Measurements from ENCODE around the gene HOXD11. TPM values are rescaled to one million over a fixed set of nuclear protein-coding genes. Genes with fewer than 3 reads are reported as not detected.

The HOXD11 gene
- total and polyA plus RNA-seq, 9 of the 15 experiments (the other 6 are each of a cell fraction or from before 2014, with no cell fraction given): not detected

- H3K4me3 ChIP-seq: no peak overlapping the region
- DNase-seq (ENCODE audit: extremely low read depth in 1 of 4, low spot score in 3 of 4) (peak in 1 of 4 experiments; percentile 19), FAIRE-seq (no peak), ATAC-seq (peak; percentile 56; the same call in 2 of the 3 replicates)
- H3K4me1 ChIP-seq (replicated peaks in 1 of 2; ENCODE audit: control insufficient read depth in 2 of 2, insufficient read depth in 2 of 2, low read length in 2 of 2): peaks cover 0 to 18% of the 10 kb centered on the region in 2 experiments; a peak in 1 of 5 replicates
- H3K9me1 ChIP-seq (ENCODE audit: control insufficient read depth, insufficient read depth, low read length): no peaks in the 10 kb centered on the region
- H3K79me2 ChIP-seq (ENCODE audit: control insufficient read depth, insufficient read depth, low read length): no peaks in the 10 kb centered on the region
- intact Hi-C loops (cut with micrococcal nuclease): no loop called here
- H3K27me3 ChIP-seq (ENCODE audit: control insufficient read depth in 2 of 2, insufficient read depth in 2 of 2, low read length in 2 of 2): peaks cover 45 to 68% of the 10 kb centered on the region in 2 experiments
- no peak overlapping the region for H2AFZ ChIP-seq (ENCODE audit: low read depth, low read length)
- no peaks in the 10 kb centered on the region for H3K9me3 ChIP-seq (replicated peaks; ENCODE audit: control insufficient read depth, insufficient read depth, low read depth, low read length)
- no peak overlapping the region for H3K9ac ChIP-seq (ENCODE audit: insufficient read depth in 1 of 2, low read depth in 2 of 2, low read length in 2 of 2)
- H3K36me3 ChIP-seq (ENCODE audit: control insufficient read depth, insufficient read depth, low read length): no peaks in the 10 kb centered on the region
- BruUV-seq (replicated peaks): no TSS peak
- no peak overlapping the region for H3K4me2 ChIP-seq (ENCODE audit: insufficient read depth, low read length)
- H3K27ac ChIP-seq (ENCODE audit: extremely low read depth, low read depth, low read length): no peak overlapping the region
- 10% methylated on average over 50 of the region's 56 CpGs for WGBS (ENCODE audit: insufficient coverage, low coverage, missing lambda C conversion rate)
- in situ Hi-C loops (cut with MboI): no loop called here
- CTCF ChIA-PET (ENCODE audit: low intra/inter-chr PET ratio): no interaction called here
- H4K20me1 ChIP-seq (replicated peaks; ENCODE audit: control insufficient read depth, insufficient read depth, low read length): peaks cover 4% of the 10 kb centered on the region; the same call in 1 of the 2 replicates
- POLR2A ChIA-PET: no interaction called here
- no peak for TF ChIP-seq ZNF23 (CRISPR knock-in tag; IDR thresholded peaks at IDR 0.05)
- TF ChIP-seq CC2D1A (IDR thresholded peaks at IDR 0.05): no peak
- no peak for TF ChIP-seq GATAD2B (IDR thresholded peaks at IDR 0.05; ENCODE audit: borderline replicate concordance)
- TF ChIP-seq ZNF3 (CRISPR knock-in tag; IDR thresholded peaks at IDR 0.05): no peak
- TF ChIP-seq, protein P1, sequence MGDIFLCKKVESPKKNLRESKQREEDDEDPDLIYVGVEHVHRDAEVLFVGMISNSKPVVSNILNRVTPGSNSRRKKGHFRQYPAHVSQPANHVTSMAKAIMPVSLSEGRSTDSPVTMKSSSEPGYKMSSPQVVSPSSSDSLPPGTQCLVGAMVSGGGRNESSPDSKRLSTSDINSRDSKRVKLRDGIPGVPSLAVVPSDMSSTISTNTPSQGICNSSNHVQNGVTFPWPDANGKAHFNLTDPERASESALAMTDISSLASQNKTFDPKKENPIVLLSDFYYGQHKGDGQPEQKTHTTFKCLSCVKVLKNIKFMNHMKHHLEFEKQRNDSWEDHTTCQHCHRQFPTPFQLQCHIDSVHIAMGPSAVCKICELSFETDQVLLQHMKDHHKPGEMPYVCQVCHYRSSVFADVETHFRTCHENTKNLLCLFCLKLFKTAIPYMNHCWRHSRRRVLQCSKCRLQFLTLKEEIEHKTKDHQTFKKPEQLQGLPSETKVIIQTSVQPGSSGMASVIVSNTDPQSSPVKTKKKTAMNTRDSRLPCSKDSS (IDR thresholded peaks at IDR 0.05; ENCODE audit: low read depth, partially characterized antibody): no peak
- TF ChIP-seq SMAD2 (IDR thresholded peaks at IDR 0.05; ENCODE audit: low read depth, low read length): no peak
- TF ChIP-seq PRDM10 (IDR thresholded peaks at IDR 0.05; ENCODE audit: partially characterized antibody): no peak
- TF ChIP-seq KDM1A (IDR thresholded peaks at IDR 0.05): peak in 1 of 2 experiments; percentile 34; a peak in 1 of 4 replicates
- TF ChIP-seq NEUROD1 (IDR thresholded peaks at IDR 0.05; ENCODE audit: borderline replicate concordance, low read depth, low read length, partially characterized antibody): no peak
- TF ChIP-seq TCF7 (IDR thresholded peaks at IDR 0.05; ENCODE audit: borderline replicate concordance): no peak
- TF ChIP-seq CBX3 (IDR thresholded peaks at IDR 0.05; ENCODE audit: borderline replicate concordance in 1 of 2, low read length in 2 of 2): no peak
- no peak for TF ChIP-seq HNRNPK (IDR thresholded peaks at IDR 0.05; ENCODE audit: low read depth, low read length, poor library complexity, severe bottlenecking)
- TF ChIP-seq MCM7 (IDR thresholded peaks at IDR 0.05): no peak
- TF ChIP-seq CBFA2T3 (IDR thresholded peaks at IDR 0.05): 0 out of 2 replicates have a peak, but pooled peaks have one; percentile 17
- TF ChIP-seq ZNF121 (CRISPR knock-in tag; conservative IDR thresholded peaks at IDR 0.05): no peak
- TF ChIP-seq NELFE (IDR thresholded peaks at IDR 0.05; ENCODE audit: insufficient read depth, insufficient read length): no peak
- 0 out of 2 replicates have a peak, but pooled peaks have one; percentile 17 for TF ChIP-seq HMBOX1 (IDR thresholded peaks at IDR 0.05)
These were observed 2.6 kb upstream of the HOXD11 start for GRCh38 chr2:176104316-176105077.

Measured in K562 (cell line).